ENCODE results near the gene VCL.

- TF ChIP-seq CTCF (IDR thresholded peaks at IDR 0.05) (no peak), ZBTB33 (IDR thresholded peaks at IDR 0.05; ENCODE audit: borderline replicate concordance, low read depth) (no peak), EP300 (IDR thresholded peaks at IDR 0.05; ENCODE audit: borderline replicate concordance in 1 of 2, low read depth in 1 of 2, low read length in 1 of 2) (no peak), POLR2AphosphoS5 (IDR thresholded peaks at IDR 0.05; ENCODE audit: low read depth, low read length) (no peak), JUND (IDR thresholded peaks at IDR 0.05) (no peak), NFIC (IDR thresholded peaks at IDR 0.05; ENCODE audit: borderline replicate concordance) (no peak), TEAD4 (IDR thresholded peaks at IDR 0.05; ENCODE audit: borderline replicate concordance, insufficient read depth) (no peak), FOXM1 (IDR thresholded peaks at IDR 0.05; ENCODE audit: low read depth) (no peak), REST (IDR thresholded peaks at IDR 0.05; ENCODE audit: low read depth, low read length) (no peak), RAD21 (IDR thresholded peaks at IDR 0.05; ENCODE audit: low read length) (no peak), TAF1 (IDR thresholded peaks at IDR 0.05; ENCODE audit: borderline replicate concordance, low read depth, low read length) (no peak), MAX (IDR thresholded peaks at IDR 0.05; ENCODE audit: low read depth) (no peak)
Observed at GRCh38 chr10:73955719-73956118, 42.2 kb upstream of the VCL start.

All from SK-N-SH (cell line).